Neural progenitor cell (in vitro differentiated cells): Measurements from ENCODE around the gene PTGER3.

Experiments used
- CTCF ChIP-seq: fragments of 200-600 bp; sonication (generic); IDR thresholded peaks from 2 replicates; pipeline ENCODE4 v1.5.1; 2017; ENCODE audit warnings: antibody characterized with exemption, mild to moderate bottlenecking
- EZH2 ChIP-seq: fragments of 200-600 bp; sonication (generic); IDR thresholded peaks from 2 replicates; pipeline ENCODE4 v1.6.1; 2017; ENCODE audit warnings: antibody characterized with exemption, mild to moderate bottlenecking, moderate library complexity

GRCh38 chr1:70979881-70980280, 67.7 kb downstream of the PTGER3 start:
- TF ChIP-seq CTCF (no peak), EZH2 (no peak)
